GM20000 (cell line): ENCODE data around the gene RNF114.
A peak's percentile ranks its signal among the peaks of the same experiment; 100 is the strongest.

Experiments
- DNase-seq: peaks from one replicate; pipeline ENCODE4 v3.0.0; 2012; ENCODE audit warnings: low spot score
- TF ChIP-seq, protein P1 (sequence below): IDR thresholded peaks from 2 replicates; pipeline ENCODE4 v1.5.1; 2012; ENCODE audit warnings: mild to moderate bottlenecking, control low read depth; ENCODE audit errors: extremely low read depth, missing control alignments

Gene RNF114

DNA sequence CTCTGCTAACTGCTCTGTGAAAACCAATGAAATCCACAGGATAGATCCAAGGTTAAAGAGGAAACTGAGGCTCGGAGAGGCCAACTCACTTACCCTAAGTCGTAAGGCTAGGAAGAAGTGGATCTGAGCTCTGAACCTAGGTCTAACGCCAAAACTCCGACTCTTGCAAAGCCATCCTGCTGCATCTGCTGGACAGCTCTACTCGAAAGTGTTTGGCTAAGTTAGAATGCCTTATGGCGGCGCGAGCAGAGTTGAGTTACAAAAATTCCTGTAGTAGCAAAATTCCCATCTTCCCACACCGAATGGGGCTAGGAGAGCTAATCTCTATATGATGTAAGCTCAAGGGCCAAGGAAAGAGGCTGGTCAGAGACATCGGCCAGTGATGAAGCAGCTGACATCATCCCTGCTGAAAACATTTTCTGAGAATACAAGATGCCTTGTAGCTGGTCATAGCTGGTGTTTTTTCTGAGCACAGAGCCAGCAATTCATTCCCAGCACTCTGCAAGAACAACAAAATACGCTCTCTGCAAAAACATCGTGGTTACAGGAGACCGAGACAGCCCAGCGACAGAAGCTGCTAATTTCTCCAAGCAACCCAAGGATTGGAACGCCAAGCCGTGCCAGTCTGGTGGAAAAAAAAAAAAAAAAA is 22.7 kb upstream of the RNF114 start:
- DNase-seq: no peak
- TF ChIP-seq, protein P1, sequence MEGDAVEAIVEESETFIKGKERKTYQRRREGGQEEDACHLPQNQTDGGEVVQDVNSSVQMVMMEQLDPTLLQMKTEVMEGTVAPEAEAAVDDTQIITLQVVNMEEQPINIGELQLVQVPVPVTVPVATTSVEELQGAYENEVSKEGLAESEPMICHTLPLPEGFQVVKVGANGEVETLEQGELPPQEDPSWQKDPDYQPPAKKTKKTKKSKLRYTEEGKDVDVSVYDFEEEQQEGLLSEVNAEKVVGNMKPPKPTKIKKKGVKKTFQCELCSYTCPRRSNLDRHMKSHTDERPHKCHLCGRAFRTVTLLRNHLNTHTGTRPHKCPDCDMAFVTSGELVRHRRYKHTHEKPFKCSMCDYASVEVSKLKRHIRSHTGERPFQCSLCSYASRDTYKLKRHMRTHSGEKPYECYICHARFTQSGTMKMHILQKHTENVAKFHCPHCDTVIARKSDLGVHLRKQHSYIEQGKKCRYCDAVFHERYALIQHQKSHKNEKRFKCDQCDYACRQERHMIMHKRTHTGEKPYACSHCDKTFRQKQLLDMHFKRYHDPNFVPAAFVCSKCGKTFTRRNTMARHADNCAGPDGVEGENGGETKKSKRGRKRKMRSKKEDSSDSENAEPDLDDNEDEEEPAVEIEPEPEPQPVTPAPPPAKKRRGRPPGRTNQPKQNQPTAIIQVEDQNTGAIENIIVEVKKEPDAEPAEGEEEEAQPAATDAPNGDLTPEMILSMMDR: no peak

DNA sequence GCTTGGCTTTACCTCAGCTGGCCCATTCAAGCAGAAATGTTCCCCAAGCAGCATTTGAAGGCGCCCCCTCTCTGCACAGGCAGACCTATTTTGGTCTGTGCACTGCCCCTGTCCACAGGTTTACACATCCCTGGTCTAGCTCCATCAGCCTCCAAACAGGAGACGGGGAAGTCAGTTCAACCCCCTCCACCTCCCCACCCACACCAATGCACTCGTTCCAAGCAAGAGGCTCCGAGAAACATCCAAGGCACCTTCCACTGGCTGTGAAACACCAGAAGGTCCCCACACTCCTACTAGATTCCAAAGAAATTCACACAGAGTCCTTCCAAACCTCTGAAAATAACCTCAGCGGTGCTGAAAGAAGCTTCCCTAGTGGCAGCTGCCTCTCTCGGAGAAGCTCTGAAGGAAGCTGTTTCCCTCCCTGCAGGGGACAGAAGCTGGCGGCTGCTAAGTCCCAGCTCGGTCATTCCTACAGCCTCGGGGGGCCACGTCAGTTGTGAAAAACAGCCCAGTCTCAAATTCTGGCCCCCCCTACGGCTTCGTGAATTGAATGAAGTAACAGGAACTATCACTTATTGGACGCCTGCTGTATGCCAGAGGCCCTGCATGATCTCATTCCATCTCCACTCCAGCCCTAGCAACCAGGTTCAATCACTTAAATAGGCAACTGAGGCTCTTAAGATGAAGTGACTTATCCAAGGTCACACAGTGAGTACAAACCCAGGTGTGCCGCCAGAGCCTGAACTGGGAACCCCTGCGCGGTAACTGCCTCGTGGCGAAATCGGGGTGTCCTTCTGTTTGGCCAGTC is 21.7 kb upstream of the RNF114 start:
- TF ChIP-seq, protein P1: no peak
- no peak for DNase-seq

DNA sequence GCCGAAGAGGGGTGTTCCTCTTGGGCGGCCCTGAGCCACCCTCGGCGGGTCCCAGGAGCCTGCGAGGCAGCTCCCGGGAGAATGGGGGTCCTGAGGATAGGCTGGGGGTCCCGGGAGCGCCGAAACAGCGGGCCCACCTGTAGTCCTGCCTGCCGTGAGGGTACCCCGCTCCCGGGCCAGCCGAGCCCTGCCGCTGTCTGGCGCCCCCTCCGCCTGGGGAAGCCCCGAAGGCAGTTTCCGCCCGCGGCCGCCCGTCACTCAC is 21.1 kb upstream of the RNF114 start:
- no peak for DNase-seq
- TF ChIP-seq, protein P1: no peak

DNA sequence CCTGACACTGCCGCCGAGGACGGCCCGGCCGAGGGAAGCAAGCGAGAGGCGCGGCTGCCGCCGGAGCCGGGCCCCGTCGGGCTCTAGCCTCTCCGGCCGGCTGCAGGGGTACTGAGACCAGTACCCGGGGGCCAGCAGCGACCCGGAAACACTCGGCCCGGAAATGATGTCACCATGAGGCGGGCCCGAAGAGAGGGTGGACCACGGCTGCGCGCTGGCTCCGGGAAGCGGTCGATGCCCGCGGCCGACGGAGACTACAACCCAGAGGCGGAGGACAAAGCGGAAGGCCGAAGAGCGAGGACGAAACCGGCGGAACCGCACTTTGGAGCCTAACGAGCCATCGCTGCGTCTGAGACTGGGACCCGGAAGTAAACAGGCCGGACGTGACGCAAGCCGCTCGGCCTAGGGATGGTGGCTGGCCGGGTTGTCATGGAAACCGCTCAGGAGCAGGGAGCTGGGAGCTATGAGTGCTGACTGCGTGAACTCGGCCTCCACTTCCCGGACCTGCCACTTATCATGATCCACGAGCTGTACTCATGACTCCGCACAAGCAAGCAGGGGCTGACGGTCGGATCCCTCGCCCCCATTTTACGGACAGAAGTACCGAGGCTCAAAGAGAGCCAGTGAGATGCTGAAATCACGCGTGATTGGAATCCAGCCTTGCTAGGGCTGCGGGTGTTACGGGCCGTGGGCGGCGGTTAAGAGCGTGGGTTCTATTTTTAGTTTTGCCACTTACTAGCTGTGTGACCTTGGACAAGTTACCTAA is 20.6 kb upstream of the RNF114 start, which contains the start of gene SPATA2:
Gene SPATA2 (minus strand): TSS at position 150 of the 766 bp plus-strand sequence. CDS start 7,039 bp downstream, outside the sequence.
- TF ChIP-seq, protein P1: no peak
- peak; percentile 97 for DNase-seq

DNA sequence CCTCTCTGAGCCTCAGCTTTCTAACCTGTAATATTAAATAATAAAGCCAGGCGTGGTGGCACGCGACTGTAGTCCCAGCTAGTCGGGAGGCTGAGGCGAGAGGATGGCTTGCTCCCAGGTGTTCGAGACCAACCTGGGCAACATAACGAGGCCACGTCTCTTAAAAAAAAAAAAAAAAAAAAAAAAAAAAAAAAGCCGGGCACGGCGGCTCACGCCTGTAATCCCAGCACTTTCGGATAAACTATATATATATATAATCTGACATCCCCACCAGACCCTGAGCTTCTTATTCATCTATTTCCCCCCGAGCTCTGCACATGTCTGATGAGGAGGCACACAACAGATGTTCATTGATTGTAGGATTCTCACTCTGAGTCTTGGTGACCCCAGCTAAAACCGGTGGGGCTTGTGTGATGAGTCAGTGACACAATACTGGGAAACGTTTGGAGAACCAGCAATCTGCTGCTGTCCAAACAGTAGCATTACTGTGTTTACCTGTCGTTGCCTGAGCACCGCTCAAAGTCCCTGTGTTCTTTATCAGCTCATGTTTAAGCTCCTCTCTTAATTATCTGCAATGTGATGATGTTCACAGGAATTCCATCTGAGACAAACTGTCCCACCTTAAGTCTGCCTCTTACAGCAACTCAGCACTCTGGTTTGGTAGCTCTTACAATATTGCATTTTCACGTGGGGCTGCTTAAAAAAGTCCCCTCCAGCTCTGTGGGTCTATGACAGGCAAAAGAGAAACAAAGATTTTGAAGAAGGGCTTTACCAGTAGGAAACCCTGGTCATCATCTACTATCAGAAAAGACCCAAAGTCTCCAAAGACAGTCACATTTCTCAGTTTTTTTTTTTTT is 19.8 kb upstream of the RNF114 start:
- TF ChIP-seq, protein P1: no peak
- peak; percentile 63 for DNase-seq

DNA sequence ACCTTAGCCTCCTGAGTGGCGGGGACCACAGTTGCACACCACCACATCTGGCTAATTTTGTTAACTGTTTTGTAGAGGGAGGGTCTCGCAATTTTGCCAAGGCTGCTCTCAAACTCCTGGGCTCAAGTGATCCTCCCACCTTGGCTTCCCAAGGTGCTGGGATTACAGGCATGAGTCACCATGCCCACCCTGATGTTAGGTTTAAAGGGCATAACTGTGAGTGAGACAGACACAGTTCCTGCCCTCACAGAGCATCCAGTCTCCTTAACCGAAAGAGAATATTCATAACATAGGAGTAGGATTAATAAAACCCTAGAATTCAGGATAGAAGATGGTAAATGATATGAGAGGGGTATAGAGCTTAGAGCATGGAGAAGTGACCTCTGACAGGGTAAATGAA is 17.8 kb upstream of the RNF114 start:
- DNase-seq: no peak
- TF ChIP-seq, protein P1: no peak
